Liver (tissue), 9 donors: ENCODE measurements around the gene CES4A. TPM values are rescaled to one million over a fixed set of nuclear protein-coding genes. Genes with fewer than 3 reads are reported as not detected.

Experiments used
- DNase-seq: peaks from one replicate; pipeline ENCODE4 v3.0.0-alpha.2; 2017; ENCODE audit warnings: low spot score
- H3K27ac ChIP-seq, 2 donors: one replicate each; pipeline ENCODE4 v1.7.0; 2013; ENCODE audit warnings: inconsistent platforms in 2 of 2, low read length in 2 of 2, control low read depth in 1 of 2, low read depth in 1 of 2, mild to moderate bottlenecking in 1 of 2
- H3K27me3 ChIP-seq, 4 donors: one replicate each; pipeline versions ENCODE4 v1.6.1 to v1.7.0; 2013; ENCODE audit warnings: low read length in 3 of 4, inconsistent platforms in 1 of 4, mild to moderate bottlenecking in 1 of 4, moderate library complexity in 1 of 4; ENCODE audit not compliant: control insufficient read depth in 4 of 4, insufficient read depth in 4 of 4
- H3K36me3 ChIP-seq, 4 donors: one replicate each; pipeline versions ENCODE4 v1.6.1 to v1.7.0; 2013; ENCODE audit warnings: low read length in 3 of 4, mild to moderate bottlenecking in 3 of 4, low read depth in 1 of 4, moderate library complexity in 1 of 4; ENCODE audit not compliant: control insufficient read depth in 4 of 4, insufficient read depth in 3 of 4
- H3K4me1 ChIP-seq, 4 donors: one replicate each; pipeline versions ENCODE4 v1.6.1 to v1.7.0; 2013; ENCODE audit warnings: low read length in 3 of 4, mild to moderate bottlenecking in 3 of 4, moderate library complexity in 1 of 4; ENCODE audit not compliant: control insufficient read depth in 4 of 4, insufficient read depth in 4 of 4
- H3K4me3 ChIP-seq, 3 donors: one replicate each; pipeline versions ENCODE4 v1.6.1 to v1.7.0; 2013; ENCODE audit warnings: low read length in 3 of 3, control low read depth in 1 of 3, low read depth in 1 of 3, mild to moderate bottlenecking in 1 of 3
- H3K9ac ChIP-seq, 2 donors: one replicate each; pipeline ENCODE4 v1.7.0; 2013; ENCODE audit warnings: low read length in 2 of 2, mild to moderate bottlenecking in 2 of 2, moderate library complexity in 2 of 2, control low read depth in 1 of 2, low read depth in 1 of 2
- H3K9me3 ChIP-seq, 4 donors: one replicate each; pipeline versions ENCODE4 v1.6.1 to v1.7.0; 2013; ENCODE audit warnings: low read length in 3 of 4; ENCODE audit not compliant: control insufficient read depth in 4 of 4
- EGR1 ChIP-seq, 2 donors: IDR thresholded peaks; 2 replicates each; pipeline ENCODE4 v1.6.1; 2016 to 2018; ENCODE audit warnings: antibody characterized with exemption in 2 of 2, low read depth in 2 of 2
- FOXA2 ChIP-seq: IDR thresholded peaks from 2 replicates; pipeline ENCODE4 v1.6.1; 2016; ENCODE audit warnings: antibody characterized with exemption
- GABPA ChIP-seq, 2 donors: IDR thresholded peaks in 1 of 2; conservative IDR thresholded peaks in 1 of 2; 2 replicates each; pipeline ENCODE4 v1.6.1; 2016; ENCODE audit warnings: antibody characterized with exemption in 2 of 2, mild to moderate bottlenecking in 1 of 2, moderate library complexity in 1 of 2
- HNF4A ChIP-seq, 2 donors: conservative IDR thresholded peaks; 2 replicates each; pipeline ENCODE4 v1.6.1; 2016; ENCODE audit warnings: antibody characterized with exemption in 2 of 2, mild to moderate bottlenecking in 2 of 2
- JUND ChIP-seq, 2 donors: IDR thresholded peaks; 2 replicates each; pipeline ENCODE4 v1.6.1; 2016; ENCODE audit warnings: antibody characterized with exemption in 2 of 2
- NR2F2 ChIP-seq: IDR thresholded peaks from 2 replicates; pipeline ENCODE4 v1.6.1; 2016; ENCODE audit warnings: antibody characterized with exemption
- RAD21 ChIP-seq, 2 donors: IDR thresholded peaks; 2 replicates each; pipeline ENCODE4 v1.6.1; 2016; ENCODE audit warnings: antibody characterized with exemption in 2 of 2, mild to moderate bottlenecking in 2 of 2
- RXRA ChIP-seq, 2 donors: IDR thresholded peaks; 2 replicates each; pipeline ENCODE4 v1.6.1; 2017 to 2018; ENCODE audit warnings: antibody characterized with exemption in 2 of 2, mild to moderate bottlenecking in 1 of 2
- SP1 ChIP-seq: IDR thresholded peaks from 2 replicates; pipeline ENCODE4 v1.6.1; 2018; ENCODE audit warnings: antibody characterized with exemption, mild to moderate bottlenecking
- YY1 ChIP-seq: IDR thresholded peaks from 2 replicates; pipeline ENCODE4 v1.6.1; 2016; ENCODE audit warnings: antibody characterized with exemption, mild to moderate bottlenecking
- WGBS: extraction: QIAGEN DNeasy Blood & Tissue Kit; methylation state at CpG from one replicate; pipeline ENCODE4 v1.1.7; 2013; 5-methylcytosine and 5-hydroxymethylcytosine counted together
- polyA plus RNA-seq, 2 donors: library from polyadenylated mRNA; stranded (reverse) in 1 of 2; unstranded in 1 of 2; fragments of 200-250 nt in 1 of 2; fragments of >200 nt in 1 of 2; fragmentation: Nextera tagmentation in 1 of 2; extraction: Ambion mirVana in 1 of 2; gene quantifications; one replicate each; pipeline versions ENCODE4 v1.2.1 to v1.2.3, GENCODE V29; 2013 to 2015
- total RNA-seq, 2 donors: library from RNA; depleted of rRNA; stranded (reverse); fragments of >200 nt; gene quantifications; one replicate each; pipeline ENCODE4 v1.2.3, GENCODE V29; 2014
- TF ChIP-seq, protein P1 (sequence below): fragments of 150-350 bp; IDR thresholded peaks from 2 replicates; pipeline ENCODE4 v1.5.1; 2017; ENCODE audit warnings: improper control_type of control experiment, low read depth, low read length; ENCODE audit not compliant: missing input control
- TF ChIP-seq, protein P2 (sequence below): IDR thresholded peaks from 2 replicates; pipeline ENCODE4 v1.6.1; 2016; ENCODE audit warnings: antibody characterized with exemption
- TF ChIP-seq, protein P3 (sequence below): IDR thresholded peaks from 2 replicates; pipeline ENCODE4 v1.6.1; 2016; ENCODE audit warnings: antibody characterized with exemption
- TF ChIP-seq, protein P4 (sequence below): IDR thresholded peaks from 2 replicates; pipeline ENCODE4 v1.6.1; 2016; ENCODE audit warnings: antibody characterized with exemption
- donor health status: healthy.
- donor health status: healthy.
- donor health status: healthy.
- donor health status: healthy.
- donor health status: healthy.

CES4A gene
- total and polyA plus RNA-seq, 4 donors: 1.6 to 20.5 (median 11.3) TPM

DNA sequence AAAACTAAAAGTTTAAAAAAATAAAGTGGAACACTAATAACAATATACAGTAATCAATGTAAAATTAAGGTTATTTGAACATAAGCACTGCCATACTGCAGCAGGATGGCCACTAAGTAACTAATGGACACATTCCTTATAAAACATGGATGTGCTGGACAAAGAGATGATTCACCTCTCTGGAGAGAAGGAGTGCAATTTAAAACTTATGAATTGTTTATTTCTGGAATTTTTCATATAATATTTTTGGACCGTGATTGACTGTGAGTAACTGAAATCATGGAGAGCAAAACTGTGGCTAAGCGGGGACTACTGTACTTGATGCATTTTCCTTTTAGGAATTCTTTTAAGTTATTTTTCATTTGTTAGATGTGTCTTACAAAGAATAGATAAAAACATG, 62.4 kb downstream of the CES4A start:
- no peak for DNase-seq
- Histone ChIP-seq H3K9ac (no peak overlapping the region), H3K9me3 (no peaks in the 10 kb centered on the region), H3K4me3 (no peak overlapping the region), H3K4me1 (no peaks in the 10 kb centered on the region), H3K36me3 (peaks cover 0 to 3% (median 0%) of the 10 kb centered on the region in 4 donors), H3K27me3 (no peaks in the 10 kb centered on the region), H3K27ac (no peak overlapping the region)
- TF ChIP-seq JUND (IDR thresholded peaks at IDR 0.05): no peak
- TF ChIP-seq, protein P1, sequence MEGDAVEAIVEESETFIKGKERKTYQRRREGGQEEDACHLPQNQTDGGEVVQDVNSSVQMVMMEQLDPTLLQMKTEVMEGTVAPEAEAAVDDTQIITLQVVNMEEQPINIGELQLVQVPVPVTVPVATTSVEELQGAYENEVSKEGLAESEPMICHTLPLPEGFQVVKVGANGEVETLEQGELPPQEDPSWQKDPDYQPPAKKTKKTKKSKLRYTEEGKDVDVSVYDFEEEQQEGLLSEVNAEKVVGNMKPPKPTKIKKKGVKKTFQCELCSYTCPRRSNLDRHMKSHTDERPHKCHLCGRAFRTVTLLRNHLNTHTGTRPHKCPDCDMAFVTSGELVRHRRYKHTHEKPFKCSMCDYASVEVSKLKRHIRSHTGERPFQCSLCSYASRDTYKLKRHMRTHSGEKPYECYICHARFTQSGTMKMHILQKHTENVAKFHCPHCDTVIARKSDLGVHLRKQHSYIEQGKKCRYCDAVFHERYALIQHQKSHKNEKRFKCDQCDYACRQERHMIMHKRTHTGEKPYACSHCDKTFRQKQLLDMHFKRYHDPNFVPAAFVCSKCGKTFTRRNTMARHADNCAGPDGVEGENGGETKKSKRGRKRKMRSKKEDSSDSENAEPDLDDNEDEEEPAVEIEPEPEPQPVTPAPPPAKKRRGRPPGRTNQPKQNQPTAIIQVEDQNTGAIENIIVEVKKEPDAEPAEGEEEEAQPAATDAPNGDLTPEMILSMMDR: no peak
- TF ChIP-seq, protein P2, sequence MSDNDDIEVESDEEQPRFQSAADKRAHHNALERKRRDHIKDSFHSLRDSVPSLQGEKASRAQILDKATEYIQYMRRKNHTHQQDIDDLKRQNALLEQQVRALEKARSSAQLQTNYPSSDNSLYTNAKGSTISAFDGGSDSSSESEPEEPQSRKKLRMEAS: no peak
- no peak for TF ChIP-seq HNF4A (conservative IDR thresholded peaks at IDR 0.05)
- 95% methylated on average over 2 of the region's 2 CpGs for WGBS

DNA sequence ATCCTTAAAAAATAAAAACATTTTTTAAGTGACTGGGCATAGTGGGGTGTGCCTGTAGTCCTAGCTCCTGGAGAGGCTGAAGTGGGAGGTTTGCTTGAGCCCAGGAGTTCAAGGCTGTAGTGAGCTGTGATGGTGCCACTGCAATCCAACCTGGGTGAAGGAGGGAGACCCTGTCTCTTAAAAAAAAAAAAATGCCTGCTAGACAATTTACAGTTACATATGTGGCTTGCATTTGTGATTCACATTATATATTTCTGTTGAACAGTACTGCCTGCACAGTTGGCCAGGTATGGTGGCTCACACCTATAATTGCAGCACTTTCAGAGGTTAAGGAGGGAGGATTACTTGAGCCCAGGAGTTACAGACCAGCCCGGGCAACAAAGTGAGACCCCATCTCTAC, 64.0 kb downstream of the CES4A start:
- no peak for TF ChIP-seq YY1
- no peak for TF ChIP-seq NR2F2
- no peak for TF ChIP-seq RAD21 (IDR thresholded peaks at IDR 0.05)
- no peak for TF ChIP-seq GABPA (IDR thresholded peaks at IDR 0.05 in 1 of 2, conservative IDR thresholded peaks at IDR 0.05 in 1 of 2)
- H3K27ac ChIP-seq: no peak overlapping the region
- H3K36me3 ChIP-seq: no peaks in the 10 kb centered on the region
- no peaks in the 10 kb centered on the region for H3K27me3 ChIP-seq
- H3K4me3 ChIP-seq: no peak overlapping the region
- WGBS: 93% methylated on average over 1 of the region's 1 CpG
- no peak overlapping the region for H3K9ac ChIP-seq
- H3K4me1 ChIP-seq: no peaks in the 10 kb centered on the region
- no peak for DNase-seq
- no peaks in the 10 kb centered on the region for H3K9me3 ChIP-seq

DNA sequence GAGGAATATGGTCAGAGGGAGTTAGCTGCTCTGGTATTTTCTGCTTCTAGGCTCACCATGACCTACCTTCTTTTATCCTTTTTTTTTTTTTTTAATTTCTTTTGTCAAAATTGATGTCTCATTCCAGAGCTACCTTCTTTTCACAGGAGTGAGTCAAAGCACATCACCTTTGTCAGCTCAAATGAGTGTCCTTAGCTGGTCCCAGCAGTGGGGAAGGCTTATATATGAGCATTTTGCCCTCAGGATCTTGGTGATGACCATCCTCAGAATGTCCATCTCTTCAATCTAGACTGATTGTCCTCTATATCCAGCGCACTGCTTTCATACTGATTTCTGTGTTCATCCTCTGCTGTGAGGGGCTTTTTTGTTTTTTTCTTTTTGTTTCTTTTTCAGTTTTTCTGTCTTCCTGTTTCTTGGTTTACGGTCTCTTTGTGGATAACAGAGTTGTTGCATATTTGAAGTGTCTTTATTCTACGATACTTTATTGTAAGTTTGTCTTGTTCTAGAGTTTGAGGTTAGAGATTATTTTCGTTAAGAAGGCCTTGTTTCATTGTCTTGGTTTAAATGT, 65.5 kb downstream of the CES4A start:
- Histone ChIP-seq H3K9me3 (no peaks in the 10 kb centered on the region), H3K36me3 (no peaks in the 10 kb centered on the region), H3K4me3 (no peak overlapping the region), H3K27me3 (no peaks in the 10 kb centered on the region), H3K4me1 (no peaks in the 10 kb centered on the region), H3K27ac (no peak overlapping the region), H3K9ac (no peak overlapping the region)
- 84% methylated on average over 4 of the region's 4 CpGs for WGBS
- no peak for DNase-seq
- no peak for TF ChIP-seq JUND (IDR thresholded peaks at IDR 0.05)
- TF ChIP-seq, protein P3, sequence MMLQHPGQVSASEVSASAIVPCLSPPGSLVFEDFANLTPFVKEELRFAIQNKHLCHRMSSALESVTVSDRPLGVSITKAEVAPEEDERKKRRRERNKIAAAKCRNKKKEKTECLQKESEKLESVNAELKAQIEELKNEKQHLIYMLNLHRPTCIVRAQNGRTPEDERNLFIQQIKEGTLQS: no peak

DNA sequence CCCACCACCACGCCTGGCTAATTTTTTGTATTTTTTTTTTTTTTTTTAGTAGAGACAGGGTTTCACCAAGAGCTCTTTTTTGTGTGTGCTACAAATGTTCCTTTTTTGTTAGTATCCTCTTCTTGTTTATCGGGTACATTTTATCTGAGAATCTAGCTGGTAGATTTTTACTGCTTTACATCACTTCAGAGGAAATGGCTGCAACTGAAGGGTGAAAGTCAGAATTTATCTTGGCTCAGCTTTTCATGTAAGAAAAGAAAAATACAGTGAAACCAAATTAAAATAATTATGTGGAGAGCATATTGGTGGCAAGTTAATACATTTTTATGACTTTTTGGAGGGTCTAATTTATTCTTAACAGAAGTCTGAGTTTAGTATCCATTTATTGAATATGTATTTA, 66.5 kb downstream of the CES4A start:
- DNase-seq: no peak
- Histone ChIP-seq H3K4me3 (no peak overlapping the region), H3K27me3 (no peaks in the 10 kb centered on the region), H3K4me1 (no peaks in the 10 kb centered on the region), H3K27ac (no peak overlapping the region), H3K36me3 (no peaks in the 10 kb centered on the region), H3K9me3 (no peaks in the 10 kb centered on the region), H3K9ac (no peak overlapping the region)
- TF ChIP-seq RXRA (IDR thresholded peaks at IDR 0.05) (no peak), GABPA (IDR thresholded peaks at IDR 0.05 in 1 of 2, conservative IDR thresholded peaks at IDR 0.05 in 1 of 2) (no peak), EGR1 (IDR thresholded peaks at IDR 0.05; ENCODE audit: low read depth in 2 of 2) (no peak), FOXA2 (no peak), SP1 (no peak)
- TF ChIP-seq, protein P4, sequence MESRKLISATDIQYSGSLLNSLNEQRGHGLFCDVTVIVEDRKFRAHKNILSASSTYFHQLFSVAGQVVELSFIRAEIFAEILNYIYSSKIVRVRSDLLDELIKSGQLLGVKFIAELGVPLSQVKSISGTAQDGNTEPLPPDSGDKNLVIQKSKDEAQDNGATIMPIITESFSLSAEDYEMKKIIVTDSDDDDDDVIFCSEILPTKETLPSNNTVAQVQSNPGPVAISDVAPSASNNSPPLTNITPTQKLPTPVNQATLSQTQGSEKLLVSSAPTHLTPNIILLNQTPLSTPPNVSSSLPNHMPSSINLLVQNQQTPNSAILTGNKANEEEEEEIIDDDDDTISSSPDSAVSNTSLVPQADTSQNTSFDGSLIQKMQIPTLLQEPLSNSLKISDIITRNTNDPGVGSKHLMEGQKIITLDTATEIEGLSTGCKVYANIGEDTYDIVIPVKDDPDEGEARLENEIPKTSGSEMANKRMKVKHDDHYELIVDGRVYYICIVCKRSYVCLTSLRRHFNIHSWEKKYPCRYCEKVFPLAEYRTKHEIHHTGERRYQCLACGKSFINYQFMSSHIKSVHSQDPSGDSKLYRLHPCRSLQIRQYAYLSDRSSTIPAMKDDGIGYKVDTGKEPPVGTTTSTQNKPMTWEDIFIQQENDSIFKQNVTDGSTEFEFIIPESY: no peak
- 95% methylated on average over 2 of the region's 2 CpGs for whole genome bisulfite sequencing
